Urothelium cell line (cell line): Measurements from ENCODE around the gene CCDC183.
A peak's percentile ranks its signal among the peaks of the same experiment; 100 is the strongest.
"Not testable (repeated sequence)": the region's sequence is repeated elsewhere in the genome, so short reads cannot be mapped to it uniquely, and the experiment has no call there.

ENCODE experiments used
- DNase-seq: peaks from one replicate; pipeline ENCODE4 v3.0.0; 2011; ENCODE audit warnings: low spot score, mixed read lengths
- FAIRE-seq: peaks from 2 replicates; lab custom pipeline; 2011; peaks lifted over from hg19 to GRCh38; lab: Jason Lieb, UNC

Gene CCDC183

GRCh38 chr9:136799079-136799853, 3.1 kb downstream of the CCDC183 start:
- DNase-seq = no peak

DNA sequence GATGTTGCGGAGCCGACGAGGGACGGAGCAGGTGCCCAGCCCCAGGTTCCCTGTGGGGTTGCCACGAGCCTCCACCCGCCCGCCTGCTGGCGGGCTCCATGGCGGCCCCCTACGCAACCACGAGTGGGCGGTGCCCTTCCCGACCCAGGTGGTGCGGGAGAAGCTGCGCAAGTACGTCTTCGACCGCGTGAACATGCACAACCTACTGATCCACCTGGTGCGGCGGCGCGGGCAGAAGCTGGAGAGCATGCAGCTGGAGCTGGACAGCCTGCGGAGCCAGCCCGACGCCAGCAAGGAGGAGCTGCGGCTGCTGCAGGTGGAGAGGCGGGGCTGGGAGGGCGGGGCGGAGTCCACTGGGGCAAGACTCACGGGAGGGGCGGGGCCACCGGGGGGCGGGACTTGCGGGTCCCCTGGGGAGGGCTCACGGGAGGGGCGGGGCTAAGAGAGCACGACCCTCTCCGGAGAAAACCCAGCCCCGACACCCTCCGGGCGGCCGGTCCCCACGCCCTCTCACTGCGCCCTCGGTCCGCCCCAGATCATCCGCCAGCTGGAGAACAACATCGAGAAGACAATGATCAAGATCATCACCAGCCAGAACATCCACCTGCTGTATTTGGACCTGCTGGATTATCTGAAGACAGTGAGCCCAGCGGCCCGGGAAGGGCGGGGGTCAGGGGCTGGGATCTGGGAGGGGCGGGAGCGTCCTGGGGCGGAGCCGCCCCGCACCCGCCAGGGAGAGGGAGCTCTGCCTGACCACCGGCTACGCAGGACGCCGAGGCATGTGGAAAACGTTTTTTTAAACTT, 3.9 kb downstream of the CCDC183 start:
- DNase-seq (peak; percentile 90), FAIRE-seq (no peak)

More at GRCh38 chr9:136799079-136799853, 3.1 kb downstream of the CCDC183 start:
- no peak for FAIRE-seq

GRCh38 chr9:136802321-136802720, 6.2 kb downstream of the CCDC183 start:
- FAIRE-seq = no peak

GRCh38 chr9:136803009-136803550, 6.9 kb downstream of the CCDC183 start:
- FAIRE-seq, DNase-seq: not testable (repeated sequence)

More at GRCh38 chr9:136802321-136802720, 6.2 kb downstream of the CCDC183 start:
- no peak for DNase-seq

- FAIRE-seq (no peak), DNase-seq (no peak)
These were observed 7.7 kb downstream of the CCDC183 start for GRCh38 chr9:136803551-136804508.

DNA sequence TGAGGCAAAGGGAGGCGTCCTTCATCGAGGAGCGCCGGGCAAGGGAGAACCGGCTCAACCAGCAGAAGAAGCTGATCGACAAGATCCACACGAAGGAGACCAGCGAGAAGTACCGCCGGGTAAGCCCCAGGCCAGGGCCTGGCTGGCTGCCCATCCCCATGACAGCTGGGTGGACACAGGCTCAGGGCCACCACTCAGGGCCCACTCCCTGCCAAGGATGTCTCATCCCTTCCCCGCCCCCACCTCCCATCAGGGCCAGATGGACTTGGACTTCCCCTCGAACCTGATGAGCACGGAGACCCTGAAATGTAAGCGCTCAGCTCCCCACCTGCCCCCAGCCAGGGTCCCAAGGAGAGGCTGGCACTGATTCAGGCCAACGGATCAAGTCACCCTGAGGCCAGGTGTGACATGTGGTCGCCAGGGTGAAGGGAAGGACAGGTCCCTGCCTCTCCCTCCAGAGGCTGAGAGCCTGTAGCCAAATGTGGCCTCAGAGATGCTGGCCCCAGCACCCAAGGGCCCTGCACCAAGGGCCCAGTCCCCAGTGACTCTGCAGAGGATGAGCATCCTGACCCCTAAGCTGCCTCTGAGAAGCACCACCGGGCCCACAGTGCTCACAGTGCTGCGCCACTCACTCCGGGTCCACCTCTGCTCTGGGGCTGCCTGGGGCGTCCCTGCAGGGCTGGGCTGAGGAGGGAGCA, 8.5 kb downstream of the CCDC183 start:
- FAIRE-seq = no peak

DNA sequence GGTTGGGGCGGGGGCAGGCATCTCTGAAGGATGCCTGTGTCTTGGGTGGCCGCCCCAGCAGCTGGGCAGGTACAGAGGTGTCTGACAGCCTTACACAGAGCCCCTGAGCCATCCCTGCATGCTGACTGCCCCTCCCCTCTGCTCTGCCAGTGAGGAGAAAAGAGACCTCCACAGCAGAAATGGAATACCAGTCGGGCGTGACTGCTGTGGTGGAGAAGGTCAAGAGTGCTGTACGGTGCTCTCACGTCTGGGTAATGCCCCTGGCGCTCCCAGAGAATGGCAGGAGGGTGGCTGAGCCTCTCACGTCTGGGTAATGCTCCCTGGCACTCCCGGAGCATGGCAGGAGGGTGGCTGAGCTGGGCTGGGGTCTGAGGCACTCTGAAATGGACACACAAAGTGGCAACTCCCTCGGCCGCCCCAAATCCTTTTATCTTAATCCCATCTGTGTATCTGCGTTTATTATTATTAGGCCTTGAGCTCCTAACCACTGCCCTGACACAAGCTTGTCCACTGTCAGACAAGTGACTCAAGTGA, 9.1 kb downstream of the CCDC183 start:
- no peak for FAIRE-seq

More for the DNA sequence above, 8.5 kb downstream of the CCDC183 start:
- no peak for DNase-seq

DNA sequence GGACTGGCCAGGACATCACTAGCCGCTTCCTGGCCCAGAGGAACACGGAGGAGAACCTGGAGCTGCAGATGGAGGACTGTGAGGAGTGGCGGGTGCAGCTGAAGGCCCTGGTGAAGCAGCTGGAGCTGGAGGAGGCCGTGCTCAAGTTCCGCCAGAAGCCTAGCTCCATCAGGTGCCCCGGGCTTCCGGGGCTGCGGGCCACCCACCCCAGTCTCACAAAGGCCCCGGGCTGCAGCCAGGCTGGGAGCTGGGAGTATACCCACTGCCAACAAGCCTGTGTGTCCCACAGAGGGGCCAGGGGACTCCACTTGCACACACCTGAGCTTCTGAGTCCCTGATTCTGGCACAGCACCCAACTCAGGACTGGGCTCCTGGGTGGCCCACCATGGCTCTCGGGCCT, 9.9 kb downstream of the CCDC183 start:
- DNase-seq = no peak
- no peak for FAIRE-seq

More for the DNA sequence above, 9.1 kb downstream of the CCDC183 start:
- DNase-seq = no peak

GRCh38 chr9:136806631-136807201, 10.6 kb downstream of the CCDC183 start:
- no peak for FAIRE-seq

GRCh38 chr9:136807281-136808074, 11.3 kb downstream of the CCDC183 start, which contains the start of gene RABL6:
TSS of gene RABL6 (plus strand) at chr9:136807948. CDS start at chr9:136808197, 249 bp downstream.
- DNase-seq (peak; percentile 95), FAIRE-seq (no peak)

More at GRCh38 chr9:136806631-136807201, 10.6 kb downstream of the CCDC183 start:
- DNase-seq = no peak

GRCh38 chr9:136808075-136808805, 12.1 kb downstream of the CCDC183 start:
- DNase-seq (peak; percentile 14), FAIRE-seq (no peak)

- DNase-seq (no peak), FAIRE-seq (no peak)
These were observed 12.6 kb downstream of the CCDC183 start for GRCh38 chr9:136808806-136809158.

- no peak for DNase-seq
- FAIRE-seq = no peak
These were observed 18.7 kb downstream of the CCDC183 start for GRCh38 chr9:136814725-136815421.

GRCh38 chr9:136815422-136815782, 19.3 kb downstream of the CCDC183 start:
- FAIRE-seq (no peak), DNase-seq (no peak)

GRCh38 chr9:136820971-136821825, 25.1 kb downstream of the CCDC183 start:
- DNase-seq = no peak
- no peak for FAIRE-seq
